Adrenal gland (tissue), 12 donors: ENCODE data around the gene CMPK1. TPM values are rescaled to one million over a fixed set of nuclear protein-coding genes. Genes with fewer than 3 reads are reported as not detected.
A peak's percentile ranks its signal among the peaks of the same experiment; 100 is the strongest.

ENCODE experiments used
- DNase-seq, 7 donors: peaks; one replicate each; pipeline ENCODE4 v3.0.0-alpha.2; 2019 to 2020
- H3K27ac ChIP-seq, 5 donors: fragments of 200-600 bp; sonication (generic) in 4 of 5; 1 replicate in 3 of 5; 2 replicates in 2 of 5; pipeline versions ENCODE4 v1.5.1 to v1.8.0; 2016 to 2020; ENCODE audit warnings: mild to moderate bottlenecking in 1 of 5
- H3K27me3 ChIP-seq: fragments of 200-600 bp; 2 replicates; pipeline ENCODE4 v1.8.0; 2021
- H3K36me3 ChIP-seq, 2 donors: fragments of 200-600 bp; replicated peaks in 1 of 2; 1 replicate in 1 of 2; 2 replicates in 1 of 2; pipeline versions ENCODE4 v1.5.1 to v1.8.0; 2018 to 2022
- H3K4me1 ChIP-seq, 2 donors: fragments of 200-600 bp; replicated peaks in 1 of 2; 1 replicate in 1 of 2; 2 replicates in 1 of 2; pipeline versions ENCODE4 v1.5.1 to v1.8.0; 2018 to 2021
- H3K4me3 ChIP-seq, 4 donors: fragments of 200-600 bp; sonication (generic) in 3 of 4; one replicate each; pipeline ENCODE4 v1.5.1; 2016 to 2018
- H3K9me3 ChIP-seq, 3 donors: fragments of 200-600 bp; sonication (generic) in 1 of 3; replicated peaks in 1 of 3; 1 replicate in 2 of 3; 2 replicates in 1 of 3; pipeline versions ENCODE4 v1.5.1 to v1.8.0; 2016 to 2021
- CTCF ChIP-seq, 6 experiments: fragments of 450-650 bp in 4 of 6; fragments of 200-600 bp in 2 of 6; sonication (generic) in 1 of 6; IDR thresholded peaks; 1 replicate in 5 of 6; 2 replicates in 1 of 6; pipeline versions ENCODE4 v1.5.1 to v1.8.0; 2016 to 2021; ENCODE audit warnings: antibody characterized with exemption in 6 of 6, mild to moderate bottlenecking in 2 of 6, moderate library complexity in 1 of 6
- POLR2A ChIP-seq, 2 donors: fragments of 450-650 bp; IDR thresholded peaks; one replicate each; pipeline ENCODE4 v1.6.1; 2017; ENCODE audit warnings: antibody characterized with exemption in 2 of 2, mild to moderate bottlenecking in 2 of 2, moderate library complexity in 1 of 2
- WGBS, 4 donors: extraction: QIAGEN DNeasy Blood & Tissue Kit in 2 of 4; methylation state at CpG; one replicate each; pipeline versions ENCODE4 v1.1.5 to v1.1.7; 2013 to 2017; 5-methylcytosine and 5-hydroxymethylcytosine counted together
- intact Hi-C, 2 donors: fragments of 100-400 bp; cut with DNase I; formaldehyde crosslinking; loops; one replicate each; pipeline versions ENCODE4 v1.14.1 to v1.15.0; 2022 to 2023
- polyA plus RNA-seq, 3 donors: library from polyadenylated mRNA; stranded (reverse); fragments of 200-250 nt in 2 of 3; fragments of 350-450 nt in 1 of 3; fragmentation: Illumina TruSeq in 1 of 3; extraction: RNeasy Lipid Tissue Mini Kit (QIAGEN cat#74804) in 1 of 3; gene quantifications; one replicate each; pipeline ENCODE4 v1.2.3, GENCODE V29; 2013 to 2014
- total RNA-seq, 9 donors: library from RNA; depleted of rRNA in 4 of 9; stranded (reverse); fragments of >200 nt in 4 of 9; fragments of 120-200 nt in 1 of 9; fragmentation: NEBNext Ultra II Directional in 1 of 9; extraction: Animal tissue kit (Norgen Biotek cat#: 25700) in 1 of 9; gene quantifications; one replicate each; pipeline versions ENCODE4 v1.1.0 to v1.2.4, GENCODE V29; 2013 to 2023
- donor health status: healthy with polysubstance abuse.
- donor health status: Bipolar disorder and iron deficiency.
- donor health status: DM: yes; HTN: yes; CAD: no.
- donor health status: DM: no; HTN: no; CAD: no.
- donor health status: DM: no; HTN: no; CAD: no.
- donor health status: DM: yes; HTN: yes; CAD: no.

The CMPK1 gene
- total and polyA plus RNA-seq, 12 donors = 31.0 to 124 (median 64.2) TPM

DNA sequence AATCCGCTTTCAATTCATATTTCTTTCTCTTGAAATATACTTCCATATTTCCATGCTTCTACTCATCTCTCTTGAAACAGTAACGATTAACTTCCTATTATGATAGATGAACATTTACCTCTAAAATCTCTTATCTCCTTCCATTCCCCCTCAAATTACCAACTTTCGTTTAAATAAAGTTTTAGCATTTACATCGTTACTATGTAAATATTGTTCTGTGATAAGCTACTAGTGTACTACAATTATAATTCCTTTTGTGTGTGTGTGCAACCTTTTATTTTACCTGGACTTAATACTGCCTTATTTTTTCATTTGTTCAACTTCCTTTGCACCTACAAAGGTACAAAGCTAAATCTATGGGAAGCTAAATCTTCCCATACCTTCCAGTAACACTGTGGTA, 87.0 kb downstream of the CMPK1 start:
- Histone ChIP-seq H3K9me3 (no peaks in the 10 kb centered on the region), H3K4me1 (no peaks in the 10 kb centered on the region), H3K27ac (no peak overlapping the region), H3K4me3 (no peak overlapping the region), H3K36me3 (no peaks in the 10 kb centered on the region), H3K27me3 (peaks cover 14% of the 10 kb centered on the region)
- intact Hi-C loops = loop anchor here in 1 of 2 donors (5.0 kb wide), 1 partner anchor 228 kb away; the partner anchor contains the start of gene PDZK1IP1
- 78 to 89% (median 86%) methylated on average over 4 of the region's 4 CpGs for WGBS, 4 donors
- no peak for DNase-seq
- TF ChIP-seq POLR2A (IDR thresholded peaks at IDR 0.05) = no peak

DNA sequence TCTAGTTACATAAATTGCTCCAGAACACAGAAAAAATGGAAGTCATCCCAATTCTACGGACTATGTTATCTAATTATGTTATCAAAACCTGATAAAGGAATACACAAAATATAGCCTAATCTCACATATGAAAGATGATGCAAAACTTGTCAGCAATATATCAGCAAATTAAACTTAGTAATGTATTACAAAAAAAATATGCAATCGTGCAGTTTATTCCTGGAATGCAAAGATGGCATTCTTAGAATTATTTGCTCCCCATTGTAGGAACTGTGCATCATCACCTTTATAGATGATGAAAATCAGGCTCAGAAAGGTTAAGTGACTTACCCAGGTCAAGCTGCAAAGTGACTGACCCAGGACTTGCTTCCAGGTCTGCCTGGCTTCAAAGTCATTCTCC, 90.3 kb downstream of the CMPK1 start:
- no peaks in the 10 kb centered on the region for H3K9me3 ChIP-seq
- H3K27ac ChIP-seq = no peak overlapping the region
- no peak for DNase-seq
- no peaks in the 10 kb centered on the region for H3K4me1 ChIP-seq
- H3K36me3 ChIP-seq = no peaks in the 10 kb centered on the region
- H3K4me3 ChIP-seq = no peak overlapping the region
- intact Hi-C loops = loop anchor here in 1 of 2 donors (5.0 kb wide), 1 partner anchor 232 kb away; the partner anchor contains the start of gene PDZK1IP1
- no peaks in the 10 kb centered on the region for H3K27me3 ChIP-seq
- 19 to 29% (median 21%) methylated on average over 2 of the region's 2 CpGs for WGBS, 4 donors
- TF ChIP-seq POLR2A (IDR thresholded peaks at IDR 0.05) (no peak), CTCF (IDR thresholded peaks at IDR 0.05) (no peak)

- Histone ChIP-seq H3K4me3 (no peak overlapping the region), H3K4me1 (no peaks in the 10 kb centered on the region), H3K27ac (no peak overlapping the region), H3K36me3 (no peaks in the 10 kb centered on the region), H3K9me3 (no peaks in the 10 kb centered on the region), H3K27me3 (no peaks in the 10 kb centered on the region)
- peak; percentile 45 to 64 (median 58) for TF ChIP-seq CTCF (IDR thresholded peaks at IDR 0.05)
- no peak for TF ChIP-seq POLR2A (IDR thresholded peaks at IDR 0.05)
- 6 to 10% (median 9%) methylated on average over 6 of the region's 6 CpGs for WGBS, 4 donors
- DNase-seq = peak in 4 of 7 donors; percentile 30 to 47 (median 40)
- intact Hi-C loops = loop anchor here in 1 of 2 donors (5.0 kb wide), 1 partner anchor 232 kb away; the partner anchor contains the start of gene PDZK1IP1
Observed at GRCh38 chr1:47424336-47424982, 90.9 kb downstream of the CMPK1 start.

Other genes with a start within 250 kb of the CMPK1 start
- gene CYP4A22, start 196.3 kb upstream of the CMPK1 start, total RNA-seq = not detected
- not detected for gene CYP4A22, start 196.3 kb upstream of the CMPK1 start, polyA plus RNA-seq
- 10 to 100 TPM in 3 of 9 donors, 1 to 10 TPM in 5, under 1 TPM in 1; 0.17 to 16.9 (median 3.9) TPM for gene PDZK1IP1, start 143.8 kb upstream of the CMPK1 start, total RNA-seq
- gene PDZK1IP1, start 143.8 kb upstream of the CMPK1 start, polyA plus RNA-seq = 1 to 10 TPM; 1.5 to 3.9 (median 3.7) TPM
- gene TAL1, start 101.6 kb upstream of the CMPK1 start, total RNA-seq = 1 to 10 TPM; 1.2 to 6.0 (median 3.0) TPM
- 10 to 100 TPM in 1 of 3 donors, 1 to 10 TPM in 2; 2.9 to 13.4 (median 5.4) TPM for gene TAL1, start 101.6 kb upstream of the CMPK1 start, polyA plus RNA-seq
- 1 to 10 TPM in 7 of 9 donors, under 1 TPM in 2; 0.83 to 7.0 (median 1.6) TPM for gene STIL, start 19.6 kb upstream of the CMPK1 start, total RNA-seq
- gene STIL, start 19.6 kb upstream of the CMPK1 start, polyA plus RNA-seq = 1 to 10 TPM in 1 of 3 donors, under 1 TPM in 2; 0.24 to 1.6 (median 0.37) TPM
- not detected for gene FOXE3, start 82.5 kb downstream of the CMPK1 start, total RNA-seq
- under 1 TPM in 1 of 3 donors, not detected in 2; 0.07 TPM for gene FOXE3, start 82.5 kb downstream of the CMPK1 start, polyA plus RNA-seq
- 1 to 10 TPM in 5 of 9 donors, under 1 TPM in 4; 0.53 to 3.3 (median 1.3) TPM for gene FOXD2, start 104.3 kb downstream of the CMPK1 start, total RNA-seq
- gene FOXD2, start 104.3 kb downstream of the CMPK1 start, polyA plus RNA-seq = under 1 TPM; 0.31 to 0.40 (median 0.32) TPM